GM12874 (cell line): Measurements from ENCODE around the gene CCDC122.

Source experiments
- TF ChIP-seq, protein P1 (sequence below): IDR thresholded peaks from 2 replicates; pipeline ENCODE4 v1.5.1; 2011; ENCODE audit warnings: low read depth, mild to moderate bottlenecking, control low read depth, low read length, moderate library complexity; ENCODE audit not compliant: insufficient read depth

Gene CCDC122

DNA sequence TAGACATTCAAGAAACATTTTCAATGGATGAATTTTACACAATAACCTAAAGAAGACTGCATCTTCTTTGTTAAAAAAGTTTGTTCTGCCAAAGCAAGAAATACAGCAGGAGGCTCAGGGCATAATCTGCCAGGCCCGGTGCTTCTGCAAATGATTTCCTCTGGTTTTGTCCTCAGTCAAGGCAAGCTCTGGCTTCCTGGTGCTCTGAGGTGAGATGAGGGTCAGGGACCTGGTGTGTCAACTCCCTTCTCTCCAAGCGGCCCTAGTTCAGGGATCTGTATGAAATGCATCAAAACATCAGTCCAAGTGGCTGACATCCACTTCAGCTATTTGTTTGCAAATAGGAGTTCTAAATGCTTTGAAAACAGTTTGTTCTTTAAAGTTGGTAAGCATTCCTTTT is 31.7 kb upstream of the CCDC122 start:
- TF ChIP-seq, protein P1, sequence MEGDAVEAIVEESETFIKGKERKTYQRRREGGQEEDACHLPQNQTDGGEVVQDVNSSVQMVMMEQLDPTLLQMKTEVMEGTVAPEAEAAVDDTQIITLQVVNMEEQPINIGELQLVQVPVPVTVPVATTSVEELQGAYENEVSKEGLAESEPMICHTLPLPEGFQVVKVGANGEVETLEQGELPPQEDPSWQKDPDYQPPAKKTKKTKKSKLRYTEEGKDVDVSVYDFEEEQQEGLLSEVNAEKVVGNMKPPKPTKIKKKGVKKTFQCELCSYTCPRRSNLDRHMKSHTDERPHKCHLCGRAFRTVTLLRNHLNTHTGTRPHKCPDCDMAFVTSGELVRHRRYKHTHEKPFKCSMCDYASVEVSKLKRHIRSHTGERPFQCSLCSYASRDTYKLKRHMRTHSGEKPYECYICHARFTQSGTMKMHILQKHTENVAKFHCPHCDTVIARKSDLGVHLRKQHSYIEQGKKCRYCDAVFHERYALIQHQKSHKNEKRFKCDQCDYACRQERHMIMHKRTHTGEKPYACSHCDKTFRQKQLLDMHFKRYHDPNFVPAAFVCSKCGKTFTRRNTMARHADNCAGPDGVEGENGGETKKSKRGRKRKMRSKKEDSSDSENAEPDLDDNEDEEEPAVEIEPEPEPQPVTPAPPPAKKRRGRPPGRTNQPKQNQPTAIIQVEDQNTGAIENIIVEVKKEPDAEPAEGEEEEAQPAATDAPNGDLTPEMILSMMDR, result no peak

DNA sequence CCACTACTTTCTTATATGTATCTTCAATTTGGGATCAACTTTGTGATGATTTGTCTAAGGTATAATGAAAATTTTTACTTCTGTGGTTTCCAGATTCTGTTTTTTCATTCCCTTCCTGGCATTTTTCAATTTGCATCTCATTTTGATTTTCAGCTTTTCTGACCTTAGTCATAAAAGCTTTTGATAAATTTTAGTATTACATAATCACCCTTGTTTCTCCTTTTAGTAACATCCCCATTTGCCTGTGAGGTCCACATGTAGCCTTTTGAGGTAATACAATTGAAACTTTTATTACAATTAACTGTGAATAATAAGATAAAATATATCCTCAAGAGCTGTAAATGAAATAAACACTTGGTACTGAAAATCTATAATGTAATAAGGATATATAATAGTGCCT is 31.3 kb upstream of the CCDC122 start:
- TF ChIP-seq, protein P1, result no peak

DNA sequence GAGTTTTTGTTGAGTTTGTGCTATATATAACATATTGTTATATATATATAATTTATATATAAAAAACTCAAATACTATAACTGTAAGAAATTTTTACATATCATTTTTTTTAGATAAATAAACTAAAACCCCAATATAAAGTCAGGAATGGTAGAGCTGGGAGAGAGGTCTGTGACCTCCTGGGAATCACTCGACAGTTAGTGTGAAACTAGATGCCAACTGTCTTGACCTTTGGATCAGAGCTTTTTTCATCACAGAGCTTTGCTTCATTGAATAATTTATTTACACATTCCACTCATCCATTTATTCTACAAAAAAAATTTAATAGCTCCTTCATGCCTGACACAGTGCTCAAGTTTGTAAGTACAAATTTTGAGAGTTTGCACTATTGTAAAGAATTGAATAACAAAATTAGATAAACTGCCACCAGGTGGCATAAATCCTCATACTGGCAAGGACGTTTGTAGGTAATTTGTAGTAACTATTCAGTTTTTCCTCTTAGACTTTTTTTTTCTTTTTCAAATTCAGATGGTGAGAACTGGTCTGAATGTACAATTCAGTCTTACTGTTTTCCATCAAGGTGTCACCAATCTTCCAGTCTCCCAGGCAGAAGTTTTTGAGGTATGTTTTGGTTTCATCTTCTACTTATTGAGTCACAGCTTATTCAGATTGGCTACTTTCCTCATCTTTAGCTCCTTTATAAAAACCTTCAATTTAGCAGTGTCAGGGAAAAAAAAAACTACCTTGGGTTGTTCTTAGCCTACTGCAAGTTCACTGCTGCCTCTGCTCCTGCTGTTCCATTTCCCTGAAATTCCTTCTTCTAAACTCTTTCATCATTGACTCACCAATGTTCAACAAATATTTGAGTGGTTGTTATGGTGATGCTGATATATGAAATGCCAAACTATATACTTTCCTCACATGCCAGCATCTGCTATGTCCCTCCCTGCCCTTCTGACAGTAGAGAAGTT is 28.9 kb upstream of the CCDC122 start:
- TF ChIP-seq, protein P1, result no peak

DNA sequence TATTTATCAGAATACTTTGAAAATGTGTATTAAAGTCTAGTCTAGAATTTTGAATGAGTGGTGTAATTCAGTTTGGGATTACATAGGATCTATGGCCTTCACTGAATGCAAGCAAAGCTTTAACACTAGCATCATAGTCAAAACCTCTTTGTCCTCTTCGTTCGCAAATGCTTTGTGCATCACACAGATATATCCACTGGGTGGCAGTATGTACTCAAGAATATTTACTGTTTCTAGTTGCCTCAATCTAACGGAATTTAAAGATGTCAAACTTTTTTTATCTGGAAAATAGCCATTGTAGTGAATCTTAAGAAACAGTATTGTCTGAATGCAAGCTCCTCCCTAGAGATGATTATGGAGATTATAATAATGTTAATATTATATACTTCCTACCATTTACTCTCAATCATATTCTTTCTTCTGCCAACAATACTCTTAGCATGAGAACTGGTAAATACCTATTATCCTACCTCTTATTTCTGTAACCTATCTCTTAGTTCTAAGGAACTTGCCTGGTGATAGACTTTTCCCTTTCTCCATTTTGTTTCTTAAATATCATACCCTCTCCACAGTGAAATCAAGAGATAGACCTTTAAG is 26.0 kb upstream of the CCDC122 start:
- TF ChIP-seq, protein P1, result peak; percentile 18; the same call in 1 of the 2 replicates

DNA sequence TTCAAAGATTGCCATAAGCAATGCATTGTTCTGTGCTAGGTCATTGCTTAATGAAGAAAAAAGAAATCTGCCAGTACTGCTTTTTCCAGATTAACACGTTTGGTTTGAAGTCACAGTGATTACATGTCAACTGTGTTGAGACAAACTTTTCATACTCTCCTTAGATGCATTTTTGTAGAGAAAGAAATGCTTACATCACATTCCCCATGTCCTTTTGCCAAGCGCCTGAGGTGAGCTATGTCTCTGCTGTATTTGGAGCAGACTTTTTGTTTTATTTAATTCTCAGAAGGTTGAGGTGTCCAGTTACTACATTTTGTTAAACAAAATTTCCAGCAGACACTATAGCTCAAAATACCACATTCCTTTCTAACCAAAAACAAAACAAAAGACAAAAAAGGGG is 16.4 kb upstream of the CCDC122 start:
- TF ChIP-seq, protein P1, result no peak

DNA sequence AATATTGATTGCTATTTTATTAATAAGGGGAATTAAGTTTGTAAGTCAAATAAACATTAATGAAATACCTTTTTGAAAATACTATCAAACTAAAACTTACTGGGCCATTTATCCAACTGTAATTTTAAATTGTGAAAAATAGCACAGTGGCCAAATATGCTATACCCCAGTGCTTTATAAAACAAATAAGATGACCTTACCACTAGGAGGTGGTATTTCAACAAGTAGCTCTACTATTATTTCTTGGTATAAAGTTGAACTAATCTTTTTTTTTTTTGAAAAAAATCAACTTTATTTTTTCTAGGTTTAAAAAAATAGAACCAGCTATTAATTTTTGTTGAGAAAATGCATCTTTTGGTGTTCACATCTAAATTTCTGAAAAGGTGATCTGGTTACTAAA is 14.9 kb upstream of the CCDC122 start:
- TF ChIP-seq, protein P1, result no peak

DNA sequence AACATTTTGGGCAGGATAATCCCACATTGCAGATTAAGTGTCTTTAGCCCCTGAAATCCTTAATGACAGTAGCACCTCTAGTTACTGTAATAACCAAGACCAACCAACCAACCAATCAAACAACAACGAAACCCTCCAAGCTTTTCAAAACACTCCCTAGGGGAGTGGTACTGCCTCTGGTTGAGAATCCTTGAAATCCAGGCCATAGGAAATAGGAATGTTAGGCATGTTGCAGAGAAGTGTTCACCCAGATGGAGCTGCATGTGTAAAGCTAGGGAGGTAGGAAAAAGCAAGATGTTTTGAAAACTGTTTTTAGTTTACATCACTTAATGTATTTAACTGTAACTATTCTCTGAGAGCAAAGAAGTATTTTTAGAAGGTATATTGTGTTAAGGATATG is 4.7 kb upstream of the CCDC122 start:
- TF ChIP-seq, protein P1, result no peak
